HCT116 (cell line): Measurements from ENCODE around the gene SFXN2. TPM values are rescaled to one million over a fixed set of nuclear protein-coding genes. Genes with fewer than 3 reads are reported as not detected.

Experiments used
- ATAC-seq: fragments of 200-7000 bp; cut with Tn5 transposase; 2 replicates; pipeline ENCODE4 v1.9.1; 2020; ENCODE audit warnings: mild to moderate bottlenecking, moderate library complexity
- BruUV-seq: library from RNA; stranded (reverse); fragments of 400-500 nt; replicated peaks from 2 replicates; lab custom pipeline; 2021; lab: Mats Ljungman, UMichigan
- CTCF ChIA-PET: fragments of 300-600 bp; sonication (Branson Sonifier 250); formaldehyde crosslinking; loops from one replicate; lab custom pipeline; 2021; ENCODE audit warnings: antibody characterized with exemption; lab: Charles Lee
- POLR2A ChIA-PET: fragments of 300-600, 350-600 bp; sonication (Branson Sonifier 250); formaldehyde crosslinking; loops from one replicate; lab custom pipeline; 2021; ENCODE audit warnings: antibody characterized with exemption; lab: Charles Lee
- RAD21 ChIA-PET, 2 experiments: fragments of 300-600 bp; sonication (Branson Sonifier 250); formaldehyde crosslinking; loops; one replicate each; lab custom pipeline; 2023; ENCODE audit warnings: low total read pairs in 2 of 2; ENCODE audit not compliant: uncharacterized antibody in 2 of 2, unreplicated experiment in 2 of 2, low non-redundant PET in 1 of 2; lab: Charles Lee
- DNase-seq: peaks from one replicate; pipeline ENCODE4 v3.0.0-alpha.2; 2010; ENCODE audit warnings: low read depth, low spot score
- H2AFZ ChIP-seq: fragments of 200-600 bp; shearing (Covaris generic), sonication (generic); 2 replicates; pipeline ENCODE4 v1.6.1; 2017; ENCODE audit warnings: low read depth, mixed run types, mixed read lengths, antibody characterized with exemption, low read length; ENCODE audit not compliant: poor library complexity, severe bottlenecking
- H3K27ac ChIP-seq: 2 replicates; pipeline ENCODE4 v1.5.1; 2012; ENCODE audit warnings: low read depth, low read length
- H3K27me3 ChIP-seq: fragments of 200-600 bp; sonication (generic); 2 replicates; pipeline ENCODE4 v1.6.1; 2016; ENCODE audit warnings: mixed run types, low read length, mixed read lengths; ENCODE audit not compliant: insufficient read depth
- H3K36me3 ChIP-seq, 2 experiments: fragments of 200-500 bp in 1 of 2; fragments of 200-600 bp in 1 of 2; sonication (Bioruptor generic) in 1 of 2; sonication (generic) in 1 of 2; 2 replicates each; pipeline versions ENCODE4 v1.5.1 to v1.6.1; 2014 to 2016; ENCODE audit warnings: low read length in 2 of 2, inconsistent platforms in 1 of 2, mixed read lengths in 1 of 2, mixed run types in 1 of 2; ENCODE audit not compliant: insufficient read depth in 2 of 2, control insufficient read depth in 1 of 2
- H3K4me1 ChIP-seq, 2 experiments: fragments of 200-600 bp in 1 of 2; sonication (generic) in 1 of 2; 2 replicates each; pipeline versions ENCODE4 v1.5.1 to v1.6.1; 2012 to 2017; ENCODE audit warnings: low read length in 2 of 2, inconsistent platforms in 1 of 2, mild to moderate bottlenecking in 1 of 2, mixed read lengths in 1 of 2, mixed run types in 1 of 2, moderate library complexity in 1 of 2; ENCODE audit not compliant: insufficient read depth in 2 of 2, control insufficient read depth in 1 of 2
- H3K4me2 ChIP-seq: fragments of 200-600 bp; sonication (generic); 2 replicates; pipeline ENCODE4 v1.6.1; 2017; ENCODE audit warnings: mixed run types, low read length, mixed read lengths
- H3K4me3 ChIP-seq, 2 experiments: fragments of 200-600 bp in 1 of 2; sonication (generic) in 1 of 2; replicated peaks in 1 of 2; 2 replicates each; pipeline ENCODE4 v1.5.1; 2011 to 2016; ENCODE audit warnings: low read length in 2 of 2, control low read depth in 1 of 2, low read depth in 1 of 2, mild to moderate bottlenecking in 1 of 2, mixed read lengths in 1 of 2, mixed run types in 1 of 2
- H3K79me2 ChIP-seq: fragments of 200-600 bp; sonication (generic); 2 replicates; pipeline ENCODE4 v1.6.1; 2017; ENCODE audit warnings: mild to moderate bottlenecking, mixed run types, low read length, moderate library complexity, mixed read lengths; ENCODE audit not compliant: insufficient read depth
- H3K9ac ChIP-seq: fragments of 200-600 bp; sonication (generic); 2 replicates; pipeline ENCODE4 v1.6.1; 2016; ENCODE audit warnings: low read length, mixed read lengths
- H3K9me2 ChIP-seq: fragments of 200-600 bp; sonication (generic), shearing (Covaris generic); 2 replicates; pipeline ENCODE4 v1.6.1; 2017; ENCODE audit warnings: mixed run types, mild to moderate bottlenecking, moderate library complexity; ENCODE audit not compliant: insufficient read depth
- H3K9me3 ChIP-seq, 2 experiments: fragments of 200-500 bp in 1 of 2; fragments of 200-600 bp in 1 of 2; sonication (Bioruptor generic) in 1 of 2; sonication (generic) in 1 of 2; 2 replicates each; pipeline ENCODE4 v1.6.1; 2014 to 2017; ENCODE audit warnings: low read length in 2 of 2, mixed read lengths in 2 of 2, inconsistent platforms in 1 of 2, low read depth in 1 of 2, mild to moderate bottlenecking in 1 of 2, mixed run types in 1 of 2, moderate library complexity in 1 of 2; ENCODE audit not compliant: control insufficient read depth in 1 of 2, insufficient read depth in 1 of 2
- H4K20me1 ChIP-seq: fragments of 200-600 bp; sonication (generic), shearing (Covaris generic); 2 replicates; pipeline ENCODE4 v1.6.1; 2017; ENCODE audit warnings: mixed run types, mild to moderate bottlenecking, moderate library complexity; ENCODE audit not compliant: insufficient read depth
- ATF3 ChIP-seq: IDR thresholded peaks from 2 replicates; pipeline ENCODE4 v1.6.1; 2012
- CTCF ChIP-seq, 3 experiments: fragments of 200-600 bp in 1 of 3; sonication (generic) in 1 of 3; IDR thresholded peaks in 2 of 3; conservative IDR thresholded peaks in 1 of 3; 2 replicates each; pipeline ENCODE4 v1.5.1; 2012 to 2017; ENCODE audit warnings: low read depth in 2 of 3, low read length in 2 of 3, antibody characterized with exemption in 1 of 3, borderline replicate concordance in 1 of 3, control low read depth in 1 of 3, mild to moderate bottlenecking in 1 of 3, mixed read lengths in 1 of 3, mixed run types in 1 of 3, moderate library complexity in 1 of 3; ENCODE audit not compliant: insufficient read depth in 1 of 3
- EZH2 ChIP-seq: fragments of 200-600 bp; sonication (generic); IDR thresholded peaks from 2 replicates; pipeline ENCODE4 v1.6.1; 2017; ENCODE audit warnings: antibody characterized with exemption, mixed run types
- EZH2phosphoT487 ChIP-seq: fragments of 200-600 bp; IDR thresholded peaks from 2 replicates; pipeline ENCODE4 v1.6.1; 2018; ENCODE audit warnings: antibody characterized with exemption, borderline replicate concordance
- FOSL1 ChIP-seq: IDR thresholded peaks from 2 replicates; pipeline ENCODE4 v1.6.1; 2012; ENCODE audit warnings: low read depth
- JUND ChIP-seq: IDR thresholded peaks from 2 replicates; pipeline ENCODE4 v1.6.1; 2012
- SP1 ChIP-seq: IDR thresholded peaks from 2 replicates; pipeline ENCODE4 v1.6.1; 2012; ENCODE audit warnings: low read depth
- SRF ChIP-seq: IDR thresholded peaks from 2 replicates; pipeline ENCODE4 v1.6.1; 2012; ENCODE audit warnings: low read depth
- TCF7L2 ChIP-seq: IDR thresholded peaks from 2 replicates; pipeline ENCODE4 v1.7.0; 2011; ENCODE audit warnings: borderline replicate concordance, inconsistent platforms; ENCODE audit not compliant: insufficient read depth, insufficient read length; ENCODE audit errors: extremely low read depth
- intact Hi-C: fragments of 100-400 bp; cut with micrococcal nuclease; formaldehyde crosslinking; loops from 2 replicates; pipeline ENCODE4 v1.10.0; 2022
- total RNA-seq: library from RNA; stranded (reverse); gene quantifications from one replicate; pipeline ENCODE4 v1.2.1, GENCODE V29; 2021; ENCODE audit not compliant: unreplicated experiment

SFXN2 gene
- total RNA-seq, 1 experiment from 2014 or later, result 22.9 TPM

GRCh38 chr10:102670065-102670670, 44.3 kb upstream of the SFXN2 start:
- H2AFZ ChIP-seq, result no peak overlapping the region
- peak; percentile 8; the same call in 1 of the 2 replicates for ATAC-seq
- no peaks in the 10 kb centered on the region for H3K79me2 ChIP-seq
- peak overlapping the region; percentile 31; the same call in 1 of the 2 replicates for H3K9ac ChIP-seq
- peak overlapping the region; percentile 1; the same call in 1 of the 2 replicates for H3K27ac ChIP-seq
- H3K9me2 ChIP-seq, result no peaks in the 10 kb centered on the region
- H3K27me3 ChIP-seq, result no peaks in the 10 kb centered on the region
- POLR2A ChIA-PET, result interaction anchor here (1.1 to 1.3 kb wide), 2 partner anchors 15 to 24 kb away, joined by 3 read pairs; no protein-coding TSS in a partner anchor
- H3K4me3 ChIP-seq, result no peak overlapping the region
- CTCF ChIA-PET, result interaction anchor here (0.7 to 3.8 kb wide), 12 partner anchors 8 to 440 kb away, joined by 3 to 40 read pairs (median 4); partner anchors contain the start of genes ARL3, SFXN2 and TRIM8
- peak overlapping the region; percentile 55 for H3K4me2 ChIP-seq
- DNase-seq, result no peak
- RAD21 ChIA-PET, result interaction anchor here in 1 of 2 experiments (1.1 kb wide), 1 partner anchor 25 kb away, joined by 9 read pairs; no protein-coding TSS in a partner anchor
- TF ChIP-seq CTCF (IDR thresholded peaks at IDR 0.05 in 2 of 3, conservative IDR thresholded peaks at IDR 0.05 in 1 of 3; ENCODE audit: borderline replicate concordance in 1 of 3, insufficient read depth in 1 of 3, low read depth in 2 of 3, low read length in 2 of 3) (peak in 1 of 3 experiments; percentile 1; a peak in 1 of 6 replicates), EZH2phosphoT487 (no peak)
- H3K36me3 ChIP-seq, result no peaks in the 10 kb centered on the region
- intact Hi-C loops, result no loop called here
- no peaks in the 10 kb centered on the region for H3K9me3 ChIP-seq
- no peaks in the 10 kb centered on the region for H4K20me1 ChIP-seq
- no TSS peak for BruUV-seq
- peaks cover 13 to 23% of the 10 kb centered on the region in 2 experiments for H3K4me1 ChIP-seq

GRCh38 chr10:102670871-102671434, 43.5 kb upstream of the SFXN2 start:
- Histone ChIP-seq H3K36me3 (no peaks in the 10 kb centered on the region), H2AFZ (no peak overlapping the region), H3K4me2 (no peak overlapping the region), H3K4me3 (no peak overlapping the region), H3K27me3 (no peaks in the 10 kb centered on the region), H3K79me2 (no peaks in the 10 kb centered on the region), H3K9ac (no peak overlapping the region), H3K4me1 (peaks cover 13 to 21% of the 10 kb centered on the region in 2 experiments), H4K20me1 (no peaks in the 10 kb centered on the region), H3K9me2 (no peaks in the 10 kb centered on the region), H3K27ac (no peak overlapping the region), H3K9me3 (no peaks in the 10 kb centered on the region)
- POLR2A ChIA-PET, result no interaction called here
- TF ChIP-seq EZH2 (no peak), FOSL1 (no peak), ATF3 (no peak), SRF (no peak), SP1 (no peak), CTCF (IDR thresholded peaks at IDR 0.05 in 2 of 3, conservative IDR thresholded peaks at IDR 0.05 in 1 of 3; ENCODE audit: borderline replicate concordance in 1 of 3, insufficient read depth in 1 of 3, low read depth in 2 of 3, low read length in 2 of 3) (no peak), JUND (no peak), TCF7L2 (no peak)
- ATAC-seq, result no peak
- intact Hi-C loops, result no loop called here
- DNase-seq, result no peak
- no TSS peak for BruUV-seq
- RAD21 ChIA-PET, result no interaction called here
- CTCF ChIA-PET, result interaction anchor here (0.9 to 3.8 kb wide), 5 partner anchors 8 to 87 kb away, joined by 3 to 40 read pairs (median 5); partner anchors contain the start of gene TRIM8
